Measurements from ENCODE around the gene METRNL.

Gene METRNL

DNA sequence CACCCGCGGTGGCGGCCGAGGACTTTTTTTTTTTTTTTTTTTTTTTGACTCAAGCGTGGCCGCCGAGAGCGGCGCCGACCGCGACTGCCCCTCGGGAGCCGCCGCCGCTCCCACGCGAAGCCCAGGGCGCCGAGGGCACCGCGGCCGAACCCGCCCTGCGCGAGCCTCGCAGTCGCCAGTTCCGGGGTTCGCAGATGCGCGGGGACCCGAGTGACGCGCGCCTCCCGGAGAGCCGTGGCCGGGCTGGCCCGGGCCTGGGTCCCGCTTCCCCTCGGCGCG lies 1.1 kb downstream of the METRNL start:
- DNase-seq (ENCODE audit: low spot score), result no peak

DNA sequence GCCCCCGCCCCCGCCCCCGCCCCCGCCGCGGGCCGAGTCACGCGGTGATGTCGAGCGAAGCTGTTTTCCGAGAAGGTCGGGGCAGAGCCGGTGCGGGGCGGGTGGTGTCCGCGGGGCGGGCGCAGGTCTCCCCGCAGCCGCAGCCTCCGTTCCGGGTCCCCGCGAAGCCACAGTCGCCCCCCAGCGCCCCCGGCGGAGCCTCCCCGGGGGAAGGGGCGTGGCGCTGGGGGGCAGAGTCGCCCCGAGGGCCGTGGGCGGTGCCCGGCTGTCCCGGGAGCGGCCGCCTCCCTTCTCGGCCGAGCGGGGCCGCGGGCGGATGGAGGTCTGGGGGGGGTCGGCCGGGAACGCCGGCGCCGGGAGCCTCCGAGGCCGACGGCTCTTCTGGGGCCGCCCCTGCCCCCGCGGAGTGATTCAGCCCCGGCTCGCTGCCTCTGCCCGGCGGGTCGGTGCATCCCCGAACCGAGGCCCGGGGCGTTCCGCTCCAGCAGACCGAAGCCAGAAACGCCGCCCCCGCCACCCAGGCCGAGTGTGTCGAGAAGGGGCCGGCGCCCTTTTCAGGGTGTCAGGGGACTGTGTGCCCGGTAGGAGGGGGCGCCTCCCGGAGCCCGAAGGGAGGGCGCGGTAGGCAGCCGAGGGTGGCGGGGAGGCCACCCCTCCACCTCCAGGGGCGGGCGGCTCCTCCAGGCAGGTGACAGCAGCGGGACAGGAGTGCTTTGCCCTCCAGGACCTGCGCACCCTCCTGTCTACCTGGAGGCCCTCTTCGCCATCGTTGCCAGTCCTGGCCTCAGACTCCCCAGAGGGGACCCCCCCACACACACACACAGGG lies 1.7 kb downstream of the METRNL start:
- no peak for DNase-seq (ENCODE audit: low spot score)

DNA sequence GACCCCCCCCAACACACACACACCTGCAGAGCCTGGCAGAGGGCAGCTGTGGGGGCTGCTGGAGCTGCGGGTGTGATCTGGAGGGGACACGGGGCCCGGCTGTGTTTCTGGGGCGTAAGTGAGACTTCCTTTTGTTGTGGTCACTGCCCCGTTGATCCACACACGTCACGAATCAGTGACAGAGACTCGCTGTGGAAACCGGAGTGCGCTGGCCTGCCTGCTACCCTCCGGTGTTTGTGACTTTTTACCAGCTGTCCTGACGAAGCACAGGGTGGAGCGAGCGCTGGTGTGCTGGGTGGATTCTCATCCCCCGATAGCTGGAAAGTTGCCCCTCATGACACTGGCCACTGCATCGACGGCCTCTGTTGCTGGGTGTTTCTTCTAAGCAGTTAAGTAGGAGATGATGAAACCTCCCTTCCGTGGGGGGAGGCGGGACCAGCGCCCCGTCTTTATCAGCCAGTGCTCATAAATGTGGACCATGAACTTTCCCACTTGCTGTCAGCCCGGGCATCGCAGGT lies 2.3 kb downstream of the METRNL start:
- no peak for DNase-seq (ENCODE audit: low spot score)

DNA sequence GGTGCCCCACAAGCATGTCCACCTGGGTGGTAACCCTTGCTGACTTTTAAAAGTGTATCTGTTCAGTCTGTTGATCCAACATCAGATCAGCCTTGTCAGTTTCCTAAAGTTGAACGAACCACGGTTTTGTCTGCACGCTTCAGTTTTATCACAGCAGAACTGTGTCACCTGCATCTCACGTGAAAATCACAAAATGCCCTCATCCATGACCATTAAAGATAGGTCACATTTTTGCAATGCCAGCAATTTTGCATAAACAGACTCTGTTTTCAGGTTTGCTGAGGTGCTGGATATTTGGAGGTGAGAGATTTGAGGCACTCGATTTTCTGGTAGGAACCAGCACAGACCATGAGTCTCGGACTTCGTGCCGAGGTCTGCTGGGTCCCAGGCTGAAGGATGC lies 3.0 kb downstream of the METRNL start:
- no peak for DNase-seq (ENCODE audit: low spot score)

DNA sequence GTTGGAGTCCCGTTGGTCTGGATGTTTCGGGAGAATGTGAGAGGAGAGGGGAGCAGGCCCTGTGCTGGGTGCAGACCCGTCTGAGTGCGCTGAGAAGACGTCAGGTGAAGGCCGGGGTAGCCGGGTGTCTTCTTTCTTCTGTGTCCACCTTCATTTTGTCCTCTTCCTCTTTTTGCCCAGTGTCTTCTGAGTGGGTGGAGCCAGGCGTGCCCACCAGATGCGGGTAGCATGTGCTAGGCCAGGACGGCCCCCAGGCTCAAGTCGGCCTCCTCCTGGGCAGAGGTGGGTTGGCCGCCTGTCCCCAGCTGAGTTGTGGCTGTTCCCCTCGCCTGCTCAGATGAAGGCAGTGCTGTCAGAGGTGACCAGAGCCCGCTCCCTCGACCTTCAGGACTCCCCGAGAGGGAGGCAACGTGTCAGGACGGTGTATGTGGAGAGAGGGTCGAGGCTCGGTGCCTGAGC lies 3.5 kb downstream of the METRNL start:
- DNase-seq (ENCODE audit: low spot score), result no peak

DNA sequence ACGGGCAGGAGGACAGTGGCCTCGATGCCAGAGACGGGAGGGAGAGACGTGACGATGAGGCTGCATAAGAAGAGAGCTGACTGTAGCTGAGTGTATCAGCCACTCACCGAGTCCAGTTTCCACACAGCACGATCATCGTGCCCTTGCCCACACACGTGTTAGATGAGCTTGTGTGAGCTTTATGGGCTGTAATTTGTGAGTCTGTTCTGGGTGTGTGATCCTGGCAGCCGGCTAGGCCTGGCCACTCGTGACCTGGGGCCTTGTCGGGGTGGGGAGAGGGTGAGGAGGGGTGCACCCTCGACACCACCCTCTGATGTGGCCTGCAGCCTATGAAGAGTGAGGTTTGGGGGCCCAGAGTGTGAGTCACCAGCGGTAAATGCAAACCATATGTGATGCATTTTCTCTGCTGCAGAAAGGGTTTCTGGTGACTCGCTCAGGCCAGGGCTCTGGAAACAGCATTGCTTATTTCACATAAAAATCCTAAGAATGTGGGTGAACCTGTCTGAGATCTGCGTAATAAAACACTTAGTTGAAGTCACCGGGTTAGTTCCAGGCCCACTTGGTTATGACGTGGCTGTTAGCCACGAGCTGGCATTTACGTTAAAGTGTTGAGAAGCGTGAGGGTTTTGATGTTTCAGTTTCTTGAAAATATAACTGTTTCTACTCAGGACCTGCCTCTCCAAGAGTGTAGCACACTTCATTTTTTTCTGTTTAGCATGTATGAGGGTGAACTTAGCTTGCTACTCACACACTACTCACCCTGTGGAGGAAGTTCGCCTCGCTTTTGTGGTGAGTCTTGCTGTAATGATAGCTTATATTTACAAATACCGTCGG lies 4.2 kb downstream of the METRNL start:
- DNase-seq (ENCODE audit: low spot score), result no peak

DNA sequence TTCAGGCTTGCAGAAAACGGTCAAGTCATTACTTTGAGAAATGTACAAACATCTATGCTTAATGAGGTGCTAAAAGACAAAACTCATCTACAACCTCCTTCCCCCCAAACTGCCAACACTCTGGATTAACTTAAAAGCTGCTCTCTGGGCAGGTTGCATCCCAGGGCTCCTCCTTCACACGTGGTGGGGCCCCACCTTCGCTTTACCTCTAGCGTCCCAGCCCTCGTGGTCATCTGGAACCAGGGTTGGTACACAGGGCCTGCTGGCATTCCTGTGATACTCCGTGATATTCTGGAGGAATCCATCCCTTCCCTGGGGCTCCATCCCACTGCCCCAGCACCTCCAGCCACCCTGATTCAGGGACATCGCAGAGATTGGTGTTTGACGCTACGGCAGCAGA lies 4.8 kb downstream of the METRNL start:
- DNase-seq (ENCODE audit: low spot score), result no peak

DNA sequence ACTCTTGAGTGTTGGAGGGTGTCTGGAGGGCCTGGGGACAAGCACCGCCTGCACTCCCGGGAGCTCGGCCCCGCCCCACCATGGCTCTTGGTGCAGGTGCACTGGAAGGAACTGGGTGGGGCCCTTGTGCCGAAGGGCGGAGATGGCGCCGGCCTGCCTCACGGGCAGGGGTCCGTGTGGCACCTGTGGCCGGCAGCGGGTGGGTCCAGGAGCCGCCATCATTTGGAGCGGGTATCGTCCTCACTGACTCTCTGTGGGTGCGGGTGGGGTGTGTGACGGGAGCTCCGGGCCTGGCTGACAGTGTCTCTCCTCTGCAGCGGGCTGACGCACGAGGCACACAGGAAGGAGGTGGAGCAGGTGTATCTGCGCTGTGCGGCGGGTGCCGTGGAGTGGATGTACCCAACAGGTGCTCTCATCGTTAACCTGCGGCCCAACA lies 5.2 kb downstream of the METRNL start:
- no peak for DNase-seq (ENCODE audit: low spot score)

DNA sequence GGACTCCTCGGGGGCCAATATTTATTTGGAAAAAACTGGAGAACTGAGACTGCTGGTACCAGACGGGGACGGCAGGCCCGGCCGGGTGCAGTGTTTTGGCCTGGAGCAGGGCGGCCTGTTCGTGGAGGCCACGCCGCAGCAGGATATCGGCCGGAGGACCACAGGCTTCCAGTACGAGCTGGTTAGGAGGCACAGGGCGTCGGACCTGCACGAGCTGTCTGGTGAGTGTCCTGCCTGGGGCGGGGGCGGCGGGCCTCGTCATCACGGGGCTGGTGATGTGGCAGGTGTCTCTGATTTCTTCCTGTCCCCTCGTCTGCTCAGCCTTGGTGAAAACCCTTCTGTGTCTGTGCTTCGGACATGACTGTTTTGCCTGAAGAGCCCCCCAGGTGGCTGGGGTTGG lies 5.7 kb downstream of the METRNL start:
- DNase-seq (ENCODE audit: low spot score), result no peak

DNA sequence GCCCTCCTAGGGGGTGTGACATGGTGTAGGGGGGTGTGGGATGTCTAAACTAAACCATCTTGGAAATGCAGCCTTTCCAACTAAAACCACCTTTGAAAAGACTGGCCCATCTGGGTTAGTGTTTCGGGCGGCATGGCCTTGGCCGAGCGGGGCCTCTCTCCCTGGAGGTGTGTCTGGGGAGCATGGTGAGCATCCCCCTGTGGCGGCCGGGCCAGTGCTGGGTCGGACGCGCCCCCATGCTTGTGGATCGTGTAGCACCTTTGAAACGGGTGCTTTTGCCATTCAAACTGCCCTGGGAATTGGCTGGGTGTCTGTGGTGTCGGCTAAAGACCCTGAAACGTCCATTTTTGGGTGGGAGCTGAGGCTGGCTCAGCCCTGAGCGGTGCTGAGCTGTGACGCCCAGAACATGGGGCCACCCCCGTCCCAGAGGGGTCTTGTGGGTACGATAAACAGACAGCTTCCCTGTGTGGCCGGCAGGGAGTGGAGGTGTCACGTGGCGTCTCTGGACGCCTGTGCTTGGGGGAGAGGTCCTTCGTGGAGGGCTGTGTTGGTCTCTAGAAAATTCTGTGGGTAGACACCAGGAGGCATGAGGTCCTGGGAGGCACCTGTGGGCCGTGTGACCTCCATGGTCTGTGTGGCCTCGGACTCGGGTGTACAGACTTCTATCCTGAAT lies 6.3 kb downstream of the METRNL start:
- no peak for DNase-seq (ENCODE audit: low spot score)

DNA sequence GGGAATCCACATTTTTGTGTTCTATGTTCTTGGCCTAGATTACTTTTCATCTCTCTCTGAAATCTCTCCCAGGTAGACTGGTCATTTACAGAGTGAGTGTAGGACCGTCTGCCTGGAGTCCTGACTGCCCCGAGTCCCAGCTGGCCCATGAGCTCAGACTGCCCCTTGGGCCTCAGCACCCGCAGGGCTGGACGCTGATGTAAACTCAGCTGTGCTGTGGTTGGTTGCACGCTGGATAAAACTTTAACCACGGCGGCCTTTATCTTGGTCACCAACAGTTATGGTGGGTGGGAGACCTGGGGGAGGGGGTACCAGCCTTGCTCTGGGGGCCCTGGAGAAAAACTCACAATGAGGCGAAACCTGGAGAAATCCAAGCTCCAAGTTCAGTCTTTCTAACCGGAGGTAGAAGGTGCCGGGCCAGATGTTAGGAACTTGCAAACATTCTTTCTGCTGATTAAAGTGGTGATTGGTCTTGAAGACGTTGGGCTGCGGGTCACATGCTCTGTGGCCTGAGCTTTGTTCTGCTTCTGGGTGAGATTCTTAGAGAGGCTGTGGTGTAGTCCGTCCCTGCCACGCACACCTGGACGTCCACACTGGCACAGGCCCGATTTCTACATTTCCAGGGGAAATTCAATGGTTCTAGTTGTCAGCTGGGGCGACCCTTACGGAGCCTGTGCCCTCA lies 6.9 kb downstream of the METRNL start:
- DNase-seq (ENCODE audit: low spot score), result no peak

DNA sequence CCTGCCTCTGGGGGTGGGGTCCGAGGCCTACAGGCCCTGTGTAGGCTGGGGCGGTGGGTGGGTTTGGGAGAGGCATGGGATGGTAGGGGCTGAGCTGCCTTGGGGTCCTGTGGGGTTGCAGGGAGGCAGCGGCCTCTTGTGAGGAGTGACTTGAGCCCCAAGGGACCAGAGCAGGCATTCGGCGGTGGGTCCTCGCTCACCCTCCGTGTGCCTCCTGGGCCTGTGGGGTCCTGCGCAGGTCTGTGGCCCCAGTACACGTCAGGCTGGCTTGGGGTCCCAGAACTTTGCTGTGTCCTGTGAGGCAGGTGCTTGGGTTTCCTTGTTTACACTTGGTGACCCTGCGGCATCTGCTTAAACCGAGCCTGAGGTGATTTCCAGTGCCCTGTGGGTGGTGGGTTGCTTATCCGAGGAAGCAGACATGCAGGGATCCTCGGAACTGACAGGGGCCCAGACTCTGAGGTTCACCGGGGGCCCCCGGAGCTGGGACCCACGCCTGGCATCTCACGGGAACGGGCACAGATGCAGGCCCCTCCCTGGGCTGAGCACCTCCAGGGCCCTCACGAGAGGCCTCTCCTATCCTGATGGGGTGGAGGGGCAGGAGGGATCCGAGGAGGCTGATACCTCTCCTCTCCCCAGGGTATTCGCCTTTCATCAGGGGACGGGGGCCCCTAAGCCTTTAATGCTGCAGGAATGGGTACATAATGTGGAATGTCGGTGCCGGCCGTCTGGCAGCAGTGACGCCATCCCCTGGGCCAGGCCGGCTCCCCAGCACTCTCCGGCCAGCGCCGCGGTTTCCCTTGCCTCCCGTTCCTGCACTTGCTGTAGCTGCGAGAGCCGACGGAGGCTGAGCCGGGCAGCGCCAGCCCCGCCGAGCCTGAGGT lies 7.7 kb downstream of the METRNL start:
- no peak for DNase-seq (ENCODE audit: low spot score)

DNA sequence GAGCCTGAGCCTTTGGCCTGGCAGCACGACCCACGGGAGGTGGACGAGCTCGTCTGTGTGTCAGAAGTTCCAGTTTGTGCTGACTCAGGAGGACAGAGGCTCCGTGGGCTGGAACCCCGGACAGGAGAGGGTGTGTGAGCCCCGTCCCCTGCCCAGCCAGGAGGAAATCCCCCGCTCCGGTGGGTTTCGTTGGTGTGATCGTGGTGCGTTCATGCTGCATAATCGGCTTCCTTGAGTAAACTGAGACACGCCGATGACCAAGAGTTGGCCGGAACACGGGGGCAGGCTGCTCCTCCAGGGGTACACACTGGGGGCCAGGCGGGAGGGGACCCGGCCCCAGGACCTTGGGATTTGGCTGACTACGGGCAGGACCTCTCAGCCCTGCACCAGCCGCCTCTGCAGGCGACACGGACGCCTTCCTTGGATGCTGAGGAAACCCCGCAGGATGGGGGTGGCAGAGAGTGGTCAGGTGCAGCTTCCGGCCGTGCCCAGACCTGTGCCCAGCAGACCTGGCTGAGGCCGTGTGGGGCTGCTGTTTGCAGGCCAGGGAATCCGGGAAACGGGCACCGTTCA lies 8.5 kb downstream of the METRNL start:
- no peak for DNase-seq (ENCODE audit: low spot score)

DNA sequence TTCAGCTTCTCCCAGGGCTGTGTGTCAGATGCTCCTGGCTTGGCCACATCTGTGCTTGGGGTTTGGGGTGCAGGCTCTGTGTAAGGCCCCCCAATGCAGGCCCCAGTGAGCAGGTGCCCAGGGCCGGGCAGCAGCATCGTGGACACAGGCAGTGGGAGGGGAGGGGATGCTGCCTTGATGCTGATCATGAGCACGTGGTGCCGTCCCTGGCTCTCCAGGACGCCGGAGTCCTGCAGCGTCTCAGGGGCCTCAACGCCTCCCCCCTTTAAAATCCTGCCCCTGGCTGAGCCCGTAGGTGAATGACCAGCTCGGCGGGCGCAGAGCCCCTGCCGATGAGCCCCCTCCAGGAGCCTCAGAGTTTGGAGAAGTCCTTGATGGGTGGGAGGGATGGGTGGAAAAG lies 9.0 kb downstream of the METRNL start:
- no peak for DNase-seq (ENCODE audit: low spot score)

DNA sequence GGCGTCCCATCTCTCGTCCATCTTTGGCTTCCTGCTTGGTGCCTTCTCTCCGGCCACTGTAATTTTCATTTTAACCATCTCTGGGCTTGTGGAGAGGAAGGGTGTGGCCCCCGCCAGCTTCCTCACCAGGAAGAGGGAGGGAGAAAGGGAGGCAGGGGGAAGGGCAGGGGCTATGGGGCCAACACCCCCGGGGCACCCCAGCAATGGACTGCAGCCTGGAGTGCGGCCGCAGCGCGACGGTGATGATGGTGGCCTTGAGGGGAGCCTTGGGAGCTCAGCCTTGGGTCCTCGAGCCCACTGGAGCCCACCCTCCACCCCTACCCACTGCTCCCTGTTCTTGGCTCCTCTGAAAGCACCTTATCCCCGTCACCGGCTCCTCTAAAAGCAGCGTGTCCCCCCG lies 9.5 kb downstream of the METRNL start:
- no peak for DNase-seq (ENCODE audit: low spot score)

DNA sequence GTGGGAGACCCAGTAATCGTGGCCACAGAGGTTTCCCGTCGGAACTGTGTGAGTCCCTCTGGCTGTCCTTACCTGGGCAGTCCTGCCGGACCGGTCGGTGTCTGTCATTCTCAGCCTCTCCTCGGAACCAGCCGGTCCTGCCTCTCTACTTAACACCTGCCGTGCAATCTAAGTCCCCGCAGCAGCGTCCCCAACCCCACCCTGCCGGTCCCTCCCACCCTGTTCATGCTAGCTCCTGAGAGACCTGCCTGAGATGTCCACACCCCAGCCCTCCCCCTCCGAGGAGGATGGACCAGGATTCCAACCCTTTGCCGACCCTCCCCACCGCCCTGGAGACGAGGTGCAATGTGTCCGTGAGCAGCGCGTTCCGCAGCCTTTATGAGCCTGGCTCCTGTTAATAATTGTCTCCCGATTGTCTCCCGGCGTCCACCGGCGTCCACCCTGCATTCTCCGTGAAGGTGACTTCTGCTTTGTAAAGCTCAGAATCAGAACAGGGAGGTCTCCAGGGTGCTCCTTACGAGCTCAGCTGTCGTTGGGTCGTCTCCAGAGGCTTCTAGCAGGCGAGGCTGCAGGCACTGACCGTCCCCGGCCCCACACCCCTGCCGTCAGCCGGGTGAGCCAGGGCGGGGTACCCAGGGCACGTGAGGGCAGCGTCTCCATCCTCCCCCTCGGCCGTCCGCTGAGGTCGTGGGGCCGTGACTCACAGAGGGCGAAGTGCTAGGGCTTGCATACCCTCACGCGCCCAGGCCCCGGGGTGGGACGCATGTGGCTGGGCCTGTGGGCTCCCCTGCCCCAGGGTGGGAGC lies 10.1 kb downstream of the METRNL start:
- DNase-seq (ENCODE audit: low spot score), result no peak

DNA sequence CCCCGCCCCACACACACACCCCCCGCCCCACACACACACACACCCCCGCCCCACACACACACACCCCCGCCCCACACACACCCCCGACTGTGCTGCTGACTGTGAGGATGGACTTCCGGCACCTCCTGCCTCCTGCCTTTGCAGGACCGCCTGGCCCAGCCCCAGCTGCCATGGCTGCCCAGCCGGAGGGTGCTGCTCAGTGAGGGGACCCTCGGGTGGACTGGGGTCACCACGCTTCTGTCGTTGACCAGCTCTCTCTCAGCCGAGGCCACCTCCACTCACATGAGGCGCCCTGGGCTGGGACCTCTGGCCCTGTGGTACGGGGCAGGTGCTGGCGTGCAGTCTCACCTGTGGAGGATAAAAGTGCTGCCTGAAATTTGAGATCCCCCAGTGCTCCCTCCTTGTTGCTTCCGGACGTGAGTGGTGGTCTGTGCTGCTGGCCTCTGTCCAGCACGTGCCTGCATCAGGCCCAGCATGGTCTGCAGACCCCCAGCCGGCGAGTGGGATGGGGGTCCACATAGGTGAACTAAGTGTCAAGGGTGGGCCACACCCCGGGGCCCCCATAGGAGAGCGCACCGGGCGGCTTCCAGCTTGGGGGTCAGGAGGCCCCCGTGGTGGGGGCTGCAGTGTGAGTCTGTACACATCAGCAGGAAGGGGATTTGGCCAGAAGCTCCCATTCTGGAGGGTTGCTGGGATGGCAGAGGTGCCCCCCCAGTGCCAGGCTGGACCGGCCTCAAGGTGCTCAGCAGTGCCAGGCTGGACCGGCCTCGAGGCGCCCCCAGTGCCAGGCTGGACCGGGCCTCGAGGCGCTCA lies 11.2 kb downstream of the METRNL start:
- DNase-seq (ENCODE audit: low spot score), result no peak

DNA sequence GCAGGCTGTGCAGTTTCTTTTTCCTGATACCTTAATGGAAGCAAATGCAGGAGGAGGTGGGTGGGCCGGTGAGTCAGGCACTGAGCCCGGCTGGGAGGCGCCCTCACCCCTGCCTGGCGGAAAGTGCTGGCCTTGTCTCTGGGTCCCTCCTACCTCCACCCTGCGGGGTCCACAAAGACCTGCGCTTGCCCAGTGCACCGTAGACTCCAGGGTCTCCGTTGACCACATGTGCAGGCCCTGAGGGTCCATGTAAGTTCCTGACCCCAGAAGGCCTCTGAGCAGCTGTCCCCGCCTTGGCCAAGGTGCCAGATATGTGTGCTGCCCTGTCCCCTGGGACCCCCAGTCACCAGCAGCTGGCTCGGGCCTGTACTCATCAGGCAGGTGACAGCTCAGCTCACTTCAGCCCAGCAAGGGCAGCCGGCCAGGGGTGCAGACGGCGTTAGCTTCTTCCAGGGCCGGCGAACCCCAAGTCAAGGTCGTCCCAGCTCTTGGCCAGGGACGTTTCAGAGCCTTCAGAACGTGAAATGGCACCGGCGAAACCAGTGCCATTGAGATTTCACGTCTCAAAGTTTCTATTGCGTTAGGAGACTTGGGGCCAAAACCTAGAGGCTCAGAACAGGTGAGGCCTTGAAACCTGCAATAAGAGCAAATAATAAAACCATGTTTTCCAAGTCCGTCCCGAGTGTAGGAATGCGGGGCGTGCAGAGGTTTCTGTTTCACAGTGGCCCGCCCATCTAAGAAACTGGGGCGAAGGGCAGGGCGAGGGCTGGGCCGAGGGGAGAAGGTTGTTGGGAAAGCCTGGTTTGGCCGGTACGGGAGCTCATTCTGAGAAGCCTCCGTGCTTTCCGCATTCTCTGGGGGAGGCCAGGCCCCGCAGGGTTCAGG lies 12.1 kb downstream of the METRNL start:
- DNase-seq (ENCODE audit: low spot score), result no peak

Measured in putamen (tissue), 1 donor.